DMS79 (cell line): ENCODE measurements around the gene LUZP1.

Experiments
- DNase-seq: peaks from one replicate; lab custom pipeline; 2025; lab: John Stamatoyannopoulos, UW

The LUZP1 gene

DNA sequence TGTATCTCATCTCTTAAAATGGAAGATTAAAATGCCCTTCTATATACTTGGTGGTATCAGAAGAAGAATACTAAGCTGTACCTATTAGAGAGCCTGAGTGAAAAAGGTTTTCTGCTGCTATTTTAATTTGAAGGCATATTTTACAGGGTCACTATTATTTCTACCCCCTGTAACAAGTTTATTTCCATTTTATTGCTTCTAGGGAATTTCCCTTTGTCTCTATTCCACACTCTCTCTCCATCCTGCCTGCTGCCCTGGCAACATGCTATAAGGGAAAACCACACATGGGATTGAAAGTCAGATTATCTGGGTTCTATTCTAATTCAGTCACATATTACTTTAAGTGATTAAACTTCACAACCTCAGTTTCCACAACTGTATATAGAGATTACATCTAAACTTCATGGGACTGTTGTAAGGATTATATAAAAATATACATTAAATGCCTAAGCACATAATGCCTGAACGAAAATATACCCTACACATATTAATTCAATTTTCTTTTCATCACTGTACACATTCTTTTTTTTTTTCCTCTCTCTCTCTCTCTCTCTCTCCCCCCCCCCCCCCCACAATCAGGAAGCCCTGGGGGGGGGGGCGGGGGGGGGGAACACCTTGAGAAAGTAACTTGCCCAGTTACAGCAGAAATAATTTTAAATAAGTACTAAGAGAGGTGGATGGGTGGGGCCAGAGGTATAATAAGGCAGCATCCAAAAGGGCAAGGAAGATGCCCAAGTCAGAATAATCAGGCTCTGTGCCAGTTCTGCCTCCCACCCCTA lies 51.5 kb downstream of the LUZP1 start:
- no peak for DNase-seq

DNA sequence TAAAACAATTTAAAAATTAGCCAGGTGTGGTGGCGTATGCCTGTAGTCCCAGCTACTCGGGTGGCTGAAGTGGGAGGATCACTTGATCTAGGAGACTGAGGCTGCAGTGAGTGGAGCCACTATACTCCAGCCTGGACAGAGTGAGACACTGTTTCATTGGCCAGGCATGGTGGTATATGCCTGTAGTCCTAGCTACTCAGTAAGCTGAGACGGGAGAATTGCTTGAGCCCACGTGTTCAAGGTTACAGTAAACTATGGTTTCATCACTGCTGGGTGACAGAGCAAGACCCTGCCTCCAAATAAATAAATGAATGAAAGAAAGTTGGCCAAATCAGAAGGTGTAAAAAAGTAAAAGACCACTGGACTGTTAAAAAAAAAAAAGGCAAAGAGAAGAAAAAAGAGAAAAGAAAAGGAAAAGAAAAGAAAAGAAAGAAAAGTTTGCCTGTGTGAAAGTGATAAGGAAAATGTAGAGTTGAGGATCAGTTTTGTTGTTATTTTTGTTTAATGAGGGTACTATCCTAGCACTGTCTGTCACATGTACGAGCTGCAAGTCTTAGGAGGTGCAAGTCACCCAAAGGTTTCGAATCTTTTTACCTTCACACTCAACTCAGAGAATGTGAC lies 52.3 kb downstream of the LUZP1 start:
- no peak for DNase-seq

- DNase-seq = no peak
These were observed 54.1 kb downstream of the LUZP1 start for GRCh38 chr1:23114424-23115079.

- DNase-seq = no peak
These were observed 56.8 kb downstream of the LUZP1 start for GRCh38 chr1:23111600-23112535.

DNA sequence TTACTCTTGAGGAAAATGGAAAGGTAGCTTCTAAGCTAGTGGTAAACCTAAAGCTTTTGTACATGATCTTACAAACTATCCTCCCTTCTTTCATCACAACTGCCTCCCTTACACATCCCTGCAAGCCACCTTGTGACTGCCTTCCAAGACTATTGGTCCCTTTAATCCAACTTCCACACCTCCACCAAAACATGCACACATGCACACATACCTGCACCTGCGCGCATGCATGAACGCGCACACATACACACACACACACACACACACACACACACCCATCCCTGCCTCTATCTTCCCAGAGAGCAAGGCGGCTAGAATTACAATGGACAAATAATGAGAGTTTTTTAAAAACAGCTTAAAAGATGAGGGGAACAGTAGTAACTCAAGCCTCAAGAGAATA lies 58.3 kb downstream of the LUZP1 start:
- no peak for DNase-seq

DNA sequence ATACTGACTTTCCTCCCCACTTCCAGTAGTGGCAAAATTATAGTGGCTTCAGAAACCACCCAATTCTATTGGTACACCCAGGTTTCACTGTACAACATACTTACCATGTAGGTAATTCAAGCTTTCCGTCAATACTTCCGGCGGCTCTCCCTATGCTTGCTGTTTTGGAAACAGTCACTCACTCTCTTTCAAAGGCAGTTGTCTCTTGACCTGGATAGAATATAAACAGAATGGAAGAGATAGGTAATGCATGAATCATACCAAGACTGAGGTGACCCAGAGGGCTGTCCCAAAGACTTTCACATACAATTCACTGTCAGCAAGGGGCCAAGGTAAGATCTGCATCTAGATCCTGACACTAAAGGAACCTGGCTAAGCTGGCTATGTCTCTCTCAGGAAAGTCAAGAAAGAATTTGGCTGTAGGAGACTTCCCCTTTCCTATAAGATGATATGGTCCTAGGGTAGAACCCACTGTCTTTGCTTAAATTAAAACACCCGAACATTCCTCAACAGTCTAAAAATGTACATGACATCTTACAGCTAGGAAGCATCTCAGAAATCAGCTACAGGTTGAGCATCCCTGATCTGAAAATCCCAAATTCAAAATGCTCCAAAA lies 59.6 kb downstream of the LUZP1 start:
- no peak for DNase-seq

GRCh38 chr1:23103001-23103889 lies 65.4 kb downstream of the LUZP1 start:
- DNase-seq = no peak

DNA sequence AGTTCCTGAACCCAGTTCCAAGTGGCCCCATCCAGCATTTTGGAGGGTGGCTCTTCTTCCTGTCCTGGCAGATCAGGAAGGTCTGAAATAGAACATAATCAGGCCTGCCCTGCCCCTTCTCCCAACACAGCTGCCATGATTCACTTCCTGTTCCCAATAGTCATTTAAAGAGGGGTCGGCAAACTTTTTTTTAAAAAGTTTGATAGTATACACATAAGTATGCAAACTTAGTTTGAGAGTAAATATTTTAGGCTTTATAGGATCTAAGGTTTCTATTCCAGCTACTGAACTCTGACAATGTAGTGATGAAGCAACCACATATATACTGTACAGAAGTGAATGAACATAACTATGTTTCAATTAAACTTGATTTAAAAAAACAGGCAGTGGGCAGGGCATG lies 66.4 kb downstream of the LUZP1 start:
- no peak for DNase-seq

GRCh38 chr1:23101887-23102286 lies 66.8 kb downstream of the LUZP1 start:
- no peak for DNase-seq

DNA sequence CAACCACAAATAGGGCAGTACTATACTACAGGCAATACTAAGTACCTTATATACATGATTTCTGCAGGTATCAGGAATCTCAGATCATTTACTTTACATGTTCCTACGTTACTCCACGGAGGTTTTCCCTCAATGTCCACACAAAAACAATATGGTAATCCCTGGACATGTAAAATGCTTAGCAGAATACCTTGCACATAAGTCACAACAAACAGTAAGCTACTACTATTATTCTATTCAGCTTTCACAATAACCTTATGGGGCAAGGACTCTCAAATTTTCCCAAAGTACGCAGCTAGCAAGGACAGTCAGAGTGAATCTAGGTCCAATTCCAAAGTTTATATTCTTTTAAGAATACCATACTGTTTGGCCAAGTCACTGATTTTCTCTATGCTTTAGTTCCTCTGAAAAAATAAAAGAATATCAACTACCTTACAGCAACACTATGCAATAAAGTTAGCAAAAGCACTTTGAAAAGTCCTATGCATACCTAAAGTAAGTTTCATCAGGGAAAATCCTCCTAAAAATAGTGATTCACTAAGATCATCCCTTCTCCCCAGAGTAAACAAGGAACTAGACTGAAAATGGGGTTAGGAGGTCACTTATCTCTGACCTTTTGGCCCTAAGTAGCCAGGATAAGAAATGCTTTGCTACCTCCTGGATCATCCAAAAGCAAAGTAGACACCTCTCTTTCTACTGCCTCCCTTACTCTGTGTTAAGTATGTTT lies 67.4 kb downstream of the LUZP1 start:
- no peak for DNase-seq

DNA sequence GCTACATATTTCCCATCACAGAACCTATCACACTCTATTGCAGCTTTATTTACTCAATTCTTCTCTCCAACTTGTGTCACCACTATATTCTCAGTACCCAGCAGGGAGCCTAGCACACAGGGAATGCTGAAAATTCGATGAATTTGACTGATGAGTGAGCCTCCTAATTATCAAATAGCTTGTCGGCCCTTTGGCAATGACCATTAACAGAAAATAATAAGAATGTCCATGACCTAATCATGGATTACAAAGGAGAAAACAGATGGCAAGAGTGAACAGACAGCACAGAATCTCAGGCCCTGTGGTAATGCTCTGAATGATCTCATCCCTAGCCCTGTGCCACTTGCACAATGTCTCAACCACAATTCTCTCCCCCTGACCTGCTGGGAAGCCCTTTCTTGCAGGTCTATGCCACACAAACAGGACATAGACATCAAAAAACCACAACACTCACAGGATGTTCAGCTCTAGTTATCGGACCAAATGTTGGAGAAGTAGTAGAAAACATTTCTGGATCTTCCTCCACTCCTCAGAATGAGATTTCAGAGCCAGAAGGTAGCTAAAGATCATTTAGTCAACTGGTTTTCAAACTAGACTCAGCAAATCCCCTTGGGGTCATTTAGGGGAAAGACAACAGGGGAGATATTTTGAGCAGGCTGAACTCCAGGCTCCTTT lies 68.4 kb downstream of the LUZP1 start:
- DNase-seq = no peak

DNA sequence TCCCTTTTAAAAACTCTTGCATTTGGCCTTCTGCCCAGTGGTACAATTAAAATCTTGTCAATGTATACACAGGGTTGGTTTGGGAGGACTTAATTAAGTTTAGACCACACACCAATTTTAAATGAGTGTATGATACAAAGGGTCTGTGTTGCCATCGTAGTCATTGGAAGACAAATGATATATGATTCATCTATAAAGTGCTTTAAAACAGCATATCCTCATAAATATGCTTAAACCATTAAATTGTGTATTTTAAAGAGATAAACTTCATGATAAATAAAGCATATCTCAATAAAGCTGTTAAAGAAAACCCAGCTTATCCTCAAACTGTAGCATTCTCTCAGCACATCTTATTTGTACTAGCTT lies 69.5 kb downstream of the LUZP1 start:
- DNase-seq = no peak

- DNase-seq = peak; percentile 37
These were observed 70.0 kb downstream of the LUZP1 start for GRCh38 chr1:23098463-23099170.

- DNase-seq = no peak
These were observed 71.3 kb downstream of the LUZP1 start for GRCh38 chr1:23097316-23097715.

DNA sequence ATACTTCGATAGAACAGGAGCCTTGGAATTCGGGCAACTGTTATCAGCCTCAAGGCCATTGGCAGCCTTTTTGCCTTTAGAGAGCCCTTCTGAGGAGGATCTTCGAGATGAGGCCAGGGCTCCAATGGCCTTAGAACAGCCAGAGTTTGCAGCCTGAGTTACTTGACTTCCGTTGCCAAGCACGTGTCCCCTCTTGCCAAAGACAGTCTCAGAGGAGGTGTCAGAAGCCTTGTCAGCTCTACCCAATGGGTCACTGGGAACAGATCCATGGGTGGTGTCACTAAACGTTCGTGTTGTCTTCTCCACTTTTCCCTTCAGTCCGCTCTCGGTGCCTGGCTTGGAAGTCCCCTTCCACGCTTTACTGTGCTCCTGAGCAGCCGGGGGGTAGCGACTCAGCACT lies 76.2 kb downstream of the LUZP1 start:
- DNase-seq = no peak

DNA sequence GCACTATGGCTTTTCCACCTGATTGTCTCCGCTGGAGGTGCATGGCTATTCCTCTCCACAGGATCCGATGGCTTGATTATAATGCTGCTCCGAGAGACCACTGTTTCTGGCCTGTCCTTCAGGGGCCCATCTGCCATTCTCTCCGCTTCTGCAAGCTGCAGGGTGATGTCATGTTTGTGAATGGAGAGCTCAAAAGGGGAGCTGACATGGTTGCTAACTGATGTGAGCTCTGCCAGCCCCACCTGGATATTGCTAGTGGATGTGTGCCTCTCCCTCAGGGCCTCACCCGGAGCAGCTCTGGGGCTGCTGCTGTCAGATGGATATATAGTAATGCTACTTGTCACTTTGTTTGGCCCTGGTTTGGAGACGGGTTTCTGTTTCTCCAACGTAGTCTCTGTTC lies 77.1 kb downstream of the LUZP1 start:
- no peak for DNase-seq

DNA sequence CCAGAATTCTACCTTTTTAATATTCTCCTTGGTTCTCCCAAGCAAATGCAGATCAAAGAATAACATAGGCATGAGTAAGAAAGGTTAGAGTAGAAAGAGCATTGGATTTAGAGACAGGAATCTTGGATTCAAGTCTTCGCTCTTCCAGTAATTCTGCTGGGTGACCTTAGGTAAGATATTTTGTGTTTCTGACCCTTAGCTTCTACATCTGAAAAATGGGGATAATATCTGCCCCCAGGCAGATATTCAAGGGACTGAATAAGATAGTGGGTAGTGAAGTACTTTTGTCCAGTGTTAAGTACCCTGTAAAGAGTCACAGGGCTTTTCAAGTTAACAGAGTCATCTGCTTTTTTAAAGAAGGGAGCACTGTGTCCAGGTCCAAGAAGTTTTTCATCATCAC lies 78.6 kb downstream of the LUZP1 start:
- no peak for DNase-seq

GRCh38 chr1:23088027-23088426 lies 80.6 kb downstream of the LUZP1 start:
- no peak for DNase-seq

DNA sequence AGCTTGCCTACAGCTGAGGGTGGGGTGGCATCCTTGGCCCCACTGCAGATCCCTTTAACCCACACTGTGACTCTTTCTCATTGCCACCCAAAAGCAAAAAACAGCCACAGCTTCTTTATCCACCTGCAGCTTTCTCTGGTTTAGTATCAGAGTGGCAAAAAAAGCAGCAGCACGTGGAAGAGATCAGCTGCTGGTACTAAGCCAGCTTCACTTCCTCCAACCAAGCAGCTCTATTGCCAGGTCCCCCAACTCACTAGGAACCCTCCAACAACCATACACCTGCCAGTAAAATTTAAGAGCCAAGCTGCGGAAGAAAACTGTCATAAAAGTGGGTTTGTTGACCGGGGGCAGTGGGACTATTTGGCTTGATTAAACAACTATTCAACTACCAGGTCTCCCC lies 83.0 kb downstream of the LUZP1 start:
- DNase-seq = no peak
